Adrenal gland (tissue), 5 donors: ENCODE results near the gene CARD19.

Experiments
- CTCF ChIP-seq, 6 experiments: fragments of 450-650 bp in 4 of 6; fragments of 200-600 bp in 2 of 6; sonication (generic) in 1 of 6; IDR thresholded peaks; 1 replicate in 5 of 6; 2 replicates in 1 of 6; pipeline versions ENCODE4 v1.5.1 to v1.8.0; 2016 to 2021; ENCODE audit warnings: antibody characterized with exemption in 6 of 6, mild to moderate bottlenecking in 2 of 6, moderate library complexity in 1 of 6
- POLR2A ChIP-seq, 2 donors: fragments of 450-650 bp; IDR thresholded peaks; one replicate each; pipeline ENCODE4 v1.6.1; 2017; ENCODE audit warnings: antibody characterized with exemption in 2 of 2, mild to moderate bottlenecking in 2 of 2, moderate library complexity in 1 of 2
- donor health status: DM: no; HTN: no; CAD: no.

- TF ChIP-seq CTCF (IDR thresholded peaks at IDR 0.05) (no peak), POLR2A (IDR thresholded peaks at IDR 0.05) (no peak)
Measured at GRCh38 chr9:93100276-93100636, 4.2 kb downstream of the CARD19 start.
